ENCODE results near the gene TOR4A.

DNA sequence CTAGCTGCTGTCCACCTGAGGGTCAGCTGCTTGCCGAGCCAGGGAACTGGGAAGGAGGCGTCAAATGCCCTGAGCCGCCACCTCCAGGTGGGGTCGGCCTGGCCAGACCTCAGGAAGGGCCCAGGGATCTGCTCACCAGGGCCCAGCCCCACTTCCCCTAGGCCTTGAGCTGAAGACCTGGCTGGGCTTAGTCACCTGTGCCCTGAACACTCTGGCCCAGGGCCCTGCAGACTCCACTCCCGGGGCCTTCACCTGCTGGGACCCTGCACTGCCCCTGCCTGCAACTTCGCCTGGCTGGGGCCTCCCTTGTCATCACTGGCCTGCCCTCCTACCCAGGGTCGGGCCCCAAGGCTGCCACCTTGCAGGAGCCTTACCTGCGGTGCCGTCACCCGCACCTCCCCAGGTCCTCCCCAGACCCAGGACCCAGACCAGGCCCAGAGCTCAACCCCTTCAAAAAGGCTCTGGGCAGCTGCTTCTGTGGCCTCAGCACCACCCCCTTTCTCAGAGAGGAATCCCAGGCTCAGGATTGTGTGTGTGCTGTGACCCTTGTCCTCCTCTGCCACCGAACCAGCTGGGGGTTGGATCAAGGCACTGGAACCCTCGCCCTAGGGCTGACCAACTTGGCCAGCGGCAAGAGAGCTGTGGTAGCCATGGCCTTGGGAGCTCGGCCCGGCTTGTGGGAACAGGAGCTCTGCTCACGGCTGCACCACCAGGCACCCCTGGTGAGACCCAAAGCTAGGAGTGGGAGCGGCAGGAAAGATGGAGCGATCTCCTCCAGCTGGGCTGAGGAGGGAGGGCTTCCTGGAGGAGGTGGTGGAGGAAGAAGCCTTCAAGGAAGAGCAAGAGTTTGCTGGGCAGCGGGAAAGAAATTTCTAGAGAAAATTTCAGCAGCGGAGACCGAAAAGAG lies 23.6 kb upstream of the TOR4A start:
- TF ChIP-seq CTCF (conservative IDR thresholded peaks at IDR 0.05 in 1 of 2, IDR thresholded peaks at IDR 0.05 in 1 of 2; ENCODE audit: extremely low read depth in 1 of 2, insufficient read depth in 1 of 2, low read depth in 1 of 2, low read length in 2 of 2), result no peak
- no peak for TF ChIP-seq EZH2 (IDR thresholded peaks at IDR 0.05; ENCODE audit: borderline replicate concordance, low read length)

All from mammary epithelial cell (primary cell).